ENCODE results near the gene TGM4. TPM values are rescaled to one million over a fixed set of nuclear protein-coding genes. Genes with fewer than 3 reads are reported as not detected.

Gene TGM4
- total and polyA plus RNA-seq, 2 donors: not detected

DNA sequence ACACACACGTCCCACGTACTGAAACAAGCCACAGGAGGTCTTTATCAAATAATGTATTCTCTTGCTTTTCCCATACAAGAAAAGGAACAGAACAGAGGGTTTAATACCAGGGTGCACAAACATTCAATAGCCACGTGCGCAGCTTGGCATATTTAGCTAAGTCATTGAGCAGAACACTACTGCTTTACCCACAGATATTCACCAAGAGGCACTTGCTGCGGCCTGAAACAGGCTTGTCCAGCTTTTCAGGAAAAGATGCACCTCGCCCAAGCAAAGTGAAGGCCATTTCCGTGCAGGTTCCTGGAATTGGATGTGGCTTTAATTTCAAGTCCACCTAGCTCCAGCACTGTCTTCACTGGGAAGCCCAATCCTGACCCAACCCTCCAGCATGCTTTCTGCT, 84.0 kb downstream of the TGM4 start:
- Histone ChIP-seq H3K4me3 (ENCODE audit: low read depth, low read length) (no peak overlapping the region), H3K4me1 (ENCODE audit: insufficient read depth) (peaks cover 2% of the 10 kb centered on the region), H3K27ac (ENCODE audit: low read depth) (no peak overlapping the region), H3K36me3 (ENCODE audit: insufficient read depth) (peaks cover 5% of the 10 kb centered on the region)
- DNase-seq (ENCODE audit: extremely low spot score): no peak
- WGBS: 88% methylated on average over 7 of the region's 7 CpGs

DNA sequence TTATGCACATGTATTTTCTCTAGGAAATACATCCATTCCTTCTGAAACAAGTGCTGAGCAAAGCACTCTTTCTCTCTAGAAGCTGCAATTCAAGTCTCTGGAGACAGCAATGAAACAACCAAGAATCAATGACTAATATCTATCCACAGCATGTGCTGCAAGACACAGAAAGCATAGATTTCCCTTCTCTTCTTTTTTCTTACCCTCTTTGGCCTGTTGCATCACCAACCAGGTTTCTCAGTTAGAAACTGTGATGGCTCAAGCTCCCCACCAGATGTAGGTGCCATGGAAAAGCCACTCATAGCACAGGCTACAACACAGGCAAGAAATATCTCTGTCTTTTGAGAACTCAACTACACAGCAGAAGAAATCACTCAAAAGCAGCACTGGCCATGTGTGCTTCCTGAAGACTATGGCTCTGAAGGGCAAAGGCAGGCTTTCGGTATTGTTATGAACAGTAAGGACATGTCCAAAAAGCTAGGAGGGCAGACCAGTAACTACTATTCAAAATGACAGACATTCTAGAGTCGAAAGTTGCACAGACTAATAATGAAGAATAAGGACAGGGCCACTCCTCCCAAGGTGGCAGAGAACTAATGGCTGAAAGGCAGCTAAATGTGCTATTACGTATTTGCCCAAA, 86.1 kb downstream of the TGM4 start:
- H3K27ac ChIP-seq (ENCODE audit: low read depth): no peak overlapping the region
- DNase-seq (ENCODE audit: extremely low spot score): no peak
- WGBS: 97% methylated on average over 3 of the region's 3 CpGs
- peaks cover 5% of the 10 kb centered on the region for H3K36me3 ChIP-seq (ENCODE audit: insufficient read depth)
- H3K4me1 ChIP-seq (ENCODE audit: insufficient read depth): peaks cover 2% of the 10 kb centered on the region
- no peak overlapping the region for H3K4me3 ChIP-seq (ENCODE audit: low read depth, low read length)

DNA sequence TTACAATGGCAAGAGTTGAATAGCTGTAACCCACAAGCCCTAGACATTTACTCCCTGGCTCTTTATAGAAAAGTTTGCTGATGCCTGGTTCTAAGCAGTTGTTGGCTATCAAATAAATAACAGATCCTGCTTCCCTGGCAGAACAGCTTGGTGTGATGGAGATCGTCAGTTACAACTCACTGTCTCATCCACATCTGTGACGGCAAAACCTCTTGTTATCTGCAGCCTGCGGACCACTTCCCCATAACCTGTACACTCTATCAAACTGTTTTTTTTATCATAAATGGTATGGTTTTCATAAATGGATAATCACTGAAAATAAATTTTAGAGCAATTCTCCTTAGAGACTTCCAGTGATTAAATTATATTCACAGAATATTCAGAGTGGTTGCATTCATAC, 87.5 kb downstream of the TGM4 start:
- WGBS: 94% methylated on average over 3 of the region's 3 CpGs
- Histone ChIP-seq H3K27ac (ENCODE audit: low read depth) (no peak overlapping the region), H3K4me1 (ENCODE audit: insufficient read depth) (peaks cover 2% of the 10 kb centered on the region), H3K36me3 (ENCODE audit: insufficient read depth) (peaks cover 5% of the 10 kb centered on the region), H3K4me3 (ENCODE audit: low read depth, low read length) (no peak overlapping the region)
- DNase-seq (ENCODE audit: extremely low spot score): no peak

- no peak overlapping the region for H3K4me3 ChIP-seq (ENCODE audit: low read depth, low read length)
- H3K36me3 ChIP-seq (ENCODE audit: insufficient read depth): peaks cover 5% of the 10 kb centered on the region
- no peak overlapping the region for H3K27ac ChIP-seq (ENCODE audit: low read depth)
- H3K4me1 ChIP-seq (ENCODE audit: insufficient read depth): peaks cover 2% of the 10 kb centered on the region
- WGBS: 92% methylated on average over 6 of the region's 6 CpGs
- no peak for DNase-seq (ENCODE audit: extremely low spot score)
Measured at GRCh38 chr3:44962621-44963393, 88.4 kb downstream of the TGM4 start.

DNA sequence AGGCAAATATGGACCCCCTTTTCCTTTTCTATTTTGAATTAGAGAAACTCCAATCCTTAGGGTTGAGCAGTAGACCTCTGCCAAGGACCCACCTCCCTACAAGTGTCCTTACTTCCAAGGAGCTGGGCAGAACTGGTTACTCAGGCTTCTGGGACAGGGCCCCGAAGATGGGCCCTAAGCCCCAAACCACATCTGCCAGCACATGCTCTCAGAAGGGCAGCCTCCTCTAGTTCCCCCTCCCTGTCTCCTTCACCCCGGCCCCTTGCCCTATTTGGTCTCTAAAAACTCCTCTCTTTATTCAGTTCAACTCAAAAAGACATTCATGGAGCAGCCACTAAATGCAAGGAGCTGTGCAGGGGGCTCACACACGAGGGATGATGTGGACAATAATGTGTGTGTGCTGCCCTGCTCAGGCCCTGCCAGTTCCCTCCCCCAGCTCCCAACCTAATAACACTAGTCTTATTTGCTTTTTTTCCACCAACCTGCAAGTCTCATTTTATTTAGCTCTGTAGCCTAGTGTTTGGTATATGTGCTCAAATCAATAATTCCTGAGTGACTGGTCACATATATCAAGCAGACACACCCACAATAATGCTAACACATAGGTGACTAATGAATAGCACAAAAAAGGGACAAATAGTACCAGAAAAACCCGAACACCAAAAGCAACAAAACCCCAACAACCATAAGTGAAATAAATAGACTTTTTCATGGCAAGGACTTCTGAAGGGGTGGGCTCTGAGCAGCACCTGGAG, 89.3 kb downstream of the TGM4 start:
- 77% methylated on average over 4 of the region's 4 CpGs for WGBS
- Histone ChIP-seq H3K36me3 (ENCODE audit: insufficient read depth) (peaks cover 1% of the 10 kb centered on the region), H3K4me1 (ENCODE audit: insufficient read depth) (peaks cover 2% of the 10 kb centered on the region), H3K4me3 (ENCODE audit: low read depth, low read length) (no peak overlapping the region), H3K27ac (ENCODE audit: low read depth) (no peak overlapping the region)
- DNase-seq (ENCODE audit: extremely low spot score): no peak

Other genes starting within 250 kb of the TGM4 start
- gene ZNF197, start 249.6 kb upstream of the TGM4 start, total RNA-seq: 37.9 TPM
- gene ZNF197, start 249.6 kb upstream of the TGM4 start, polyA plus RNA-seq: 11.4 TPM
- 17.9 TPM for gene ZNF35, start 225.9 kb upstream of the TGM4 start, total RNA-seq
- gene ZNF35, start 225.9 kb upstream of the TGM4 start, polyA plus RNA-seq: 5.6 TPM
- 15.0 TPM for gene ZNF502, start 161.9 kb upstream of the TGM4 start, total RNA-seq
- 4.7 TPM for gene ZNF502, start 161.9 kb upstream of the TGM4 start, polyA plus RNA-seq
- 14.3 TPM for gene ZNF501, start 145.0 kb upstream of the TGM4 start, total RNA-seq
- 4.1 TPM for gene ZNF501, start 145.0 kb upstream of the TGM4 start, polyA plus RNA-seq
- gene KIAA1143, start 113.0 kb upstream of the TGM4 start, total RNA-seq: 43.0 TPM
- 21.6 TPM for gene KIAA1143, start 113.0 kb upstream of the TGM4 start, polyA plus RNA-seq
- gene KIF15, start 112.8 kb upstream of the TGM4 start, total RNA-seq: 16.1 TPM
- gene KIF15, start 112.8 kb upstream of the TGM4 start, polyA plus RNA-seq: 0.53 TPM
- 7.9 TPM for gene TMEM42, start 12.7 kb upstream of the TGM4 start, total RNA-seq
- gene TMEM42, start 12.7 kb upstream of the TGM4 start, polyA plus RNA-seq: 20.8 TPM
- gene ZDHHC3, start 101.6 kb downstream of the TGM4 start, total RNA-seq: 56.1 TPM
- gene ZDHHC3, start 101.6 kb downstream of the TGM4 start, polyA plus RNA-seq: 44.7 TPM
- 33.4 TPM for gene EXOSC7, start 101.6 kb downstream of the TGM4 start, total RNA-seq
- gene EXOSC7, start 101.6 kb downstream of the TGM4 start, polyA plus RNA-seq: 32.5 TPM
- 89.4 TPM for gene CLEC3B, start 151.7 kb downstream of the TGM4 start, total RNA-seq
- 219 TPM for gene CLEC3B, start 151.7 kb downstream of the TGM4 start, polyA plus RNA-seq